ENCODE data around the gene CTNNA2.

The CTNNA2 gene

DNA sequence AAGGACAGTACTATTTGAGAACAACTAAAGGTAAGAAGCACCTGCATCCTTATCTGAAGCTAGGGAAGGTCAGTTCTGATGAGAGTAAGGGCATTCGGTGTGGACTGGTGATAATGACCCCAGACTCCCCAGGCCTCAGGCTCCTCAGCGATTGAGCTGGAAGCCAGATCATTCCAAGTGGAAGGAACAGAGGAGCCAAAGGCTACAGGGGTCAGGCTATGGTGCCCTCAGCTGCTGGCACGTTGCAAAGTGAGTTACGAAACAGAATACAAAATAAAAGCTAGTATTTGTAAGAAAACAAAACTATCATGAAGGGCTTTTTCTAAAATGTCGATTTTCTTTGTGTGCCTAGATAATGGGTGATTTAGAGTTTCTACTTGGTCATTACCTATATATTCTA lies 960.2 kb downstream of the CTNNA2 start:
- no peak for DNase-seq (ENCODE audit: low read depth, low spot score)

DNA sequence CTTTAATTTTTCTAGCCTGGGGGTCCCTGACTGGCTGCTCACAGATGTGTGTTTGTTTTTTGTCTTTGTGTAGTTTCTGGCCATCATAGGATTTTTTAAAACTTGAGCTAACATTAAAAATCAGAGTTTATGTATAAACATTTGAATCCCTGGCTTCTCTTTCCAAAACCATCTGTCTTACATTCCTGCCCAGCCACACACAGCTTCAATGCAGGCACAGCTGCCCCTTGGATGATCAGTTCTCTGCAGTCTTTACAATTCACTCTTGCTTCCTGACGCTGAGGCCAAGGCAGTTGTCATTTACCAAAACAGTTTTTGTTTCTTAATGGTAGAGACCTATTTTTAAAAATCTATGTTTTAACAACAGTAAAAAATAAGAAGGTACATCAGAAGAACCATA lies 960.9 kb downstream of the CTNNA2 start:
- no peak for DNase-seq (ENCODE audit: low read depth, low spot score)

DNA sequence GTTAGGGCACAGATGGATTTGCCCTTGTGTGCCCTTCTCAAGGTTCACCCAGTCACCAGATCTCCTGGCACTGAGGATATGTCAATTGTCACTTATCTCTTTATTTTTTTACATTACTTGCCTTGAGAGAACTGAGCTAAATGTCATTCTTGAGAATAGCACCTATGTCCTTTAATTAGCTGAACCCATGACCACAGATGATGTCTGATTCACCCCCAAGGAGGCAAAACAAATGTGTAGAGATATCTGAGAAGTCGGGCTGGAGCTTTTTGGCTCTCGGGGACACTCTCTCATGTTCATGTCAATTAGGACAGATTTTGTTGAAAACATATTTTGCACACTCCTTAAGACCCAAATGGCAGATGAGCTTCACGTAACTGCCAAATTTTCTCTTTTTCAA lies 963.1 kb downstream of the CTNNA2 start:
- DNase-seq (ENCODE audit: low read depth, low spot score) = no peak

DNA sequence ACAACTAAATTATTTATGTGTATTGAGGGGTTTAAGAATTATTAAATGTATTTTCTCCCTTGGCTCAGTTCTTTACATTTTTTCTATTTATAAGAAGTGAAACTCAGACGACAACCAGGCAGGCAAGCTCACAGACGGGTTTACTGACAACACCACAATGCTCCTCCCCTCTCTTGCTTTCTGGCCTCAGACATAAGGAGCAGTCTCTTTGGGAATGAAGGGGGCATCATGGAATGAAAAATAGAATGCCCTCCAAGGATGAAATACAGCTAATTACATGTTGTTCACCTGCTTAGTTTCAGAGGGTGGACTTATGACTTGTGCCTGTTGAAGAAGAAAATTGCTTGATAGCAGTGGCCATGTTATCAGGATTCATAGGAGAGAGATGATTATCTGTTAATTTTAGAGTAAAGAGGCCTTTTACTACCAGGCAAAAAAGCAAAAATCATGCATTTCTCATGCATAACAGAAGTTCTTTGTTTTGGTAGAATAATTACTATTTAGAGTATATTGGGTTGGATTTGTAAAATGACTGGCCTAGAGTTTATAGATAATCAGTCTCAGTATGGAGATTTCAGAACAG lies 963.8 kb downstream of the CTNNA2 start:
- no peak for DNase-seq (ENCODE audit: low read depth, low spot score)

DNA sequence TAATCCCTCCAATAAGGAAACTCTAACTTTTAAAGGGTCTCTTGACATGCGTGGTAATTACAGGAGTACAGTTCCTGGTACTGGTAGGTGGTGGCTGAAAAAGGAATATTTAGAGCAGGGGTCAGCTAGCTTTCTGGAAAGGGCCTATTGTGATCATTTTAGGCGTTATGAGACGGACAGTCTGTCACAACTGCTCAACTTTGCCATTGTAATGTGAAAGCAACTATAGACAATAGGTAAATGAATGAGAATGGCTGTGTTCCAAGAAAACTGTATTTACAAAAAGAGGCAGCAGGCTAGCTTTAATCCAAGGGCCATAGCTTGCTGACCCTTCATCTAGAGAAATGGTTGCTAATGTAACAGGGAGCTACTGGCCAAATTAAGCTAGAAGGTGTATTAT lies 969.4 kb downstream of the CTNNA2 start:
- no peak for DNase-seq (ENCODE audit: low read depth, low spot score)

DNA sequence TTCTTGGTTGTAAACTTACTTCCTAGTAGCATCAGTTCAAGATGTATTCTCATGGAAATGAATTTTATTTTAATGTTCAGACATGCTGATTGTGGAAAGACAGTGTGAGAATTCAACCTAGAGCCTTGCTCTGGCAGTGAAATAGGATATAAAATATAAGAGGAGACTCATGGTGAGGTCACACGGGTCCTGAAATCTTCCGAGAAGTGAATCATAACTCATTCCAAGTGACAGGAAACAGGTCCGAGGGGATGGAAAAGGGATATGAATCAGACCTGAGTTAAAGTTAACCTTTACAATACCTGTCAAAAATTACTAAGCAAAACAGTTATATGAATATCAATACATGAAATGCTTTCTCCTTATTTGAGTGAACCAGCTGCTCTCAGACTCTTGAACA lies 976.9 kb downstream of the CTNNA2 start:
- DNase-seq (ENCODE audit: low read depth, low spot score) = no peak

DNA sequence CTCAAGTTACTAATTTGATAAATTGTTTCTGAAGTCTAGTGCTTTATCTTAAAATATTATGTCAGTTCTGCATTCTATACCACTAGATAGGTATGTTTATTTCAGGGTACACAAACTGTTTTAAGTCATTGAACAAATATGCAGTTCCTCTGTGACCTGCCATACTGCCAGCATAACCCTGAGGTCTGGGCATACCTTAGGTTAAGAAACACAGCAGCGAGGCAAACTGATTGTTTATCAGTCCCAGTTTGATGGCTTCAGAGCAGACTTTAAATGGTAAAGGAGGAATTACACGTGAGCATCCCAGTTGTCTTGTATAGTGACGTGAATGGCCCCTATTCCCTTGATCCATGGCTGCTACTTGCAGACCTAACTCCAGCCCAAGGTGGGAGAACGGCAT lies 978.1 kb downstream of the CTNNA2 start:
- DNase-seq (ENCODE audit: low read depth, low spot score) = no peak

DNA sequence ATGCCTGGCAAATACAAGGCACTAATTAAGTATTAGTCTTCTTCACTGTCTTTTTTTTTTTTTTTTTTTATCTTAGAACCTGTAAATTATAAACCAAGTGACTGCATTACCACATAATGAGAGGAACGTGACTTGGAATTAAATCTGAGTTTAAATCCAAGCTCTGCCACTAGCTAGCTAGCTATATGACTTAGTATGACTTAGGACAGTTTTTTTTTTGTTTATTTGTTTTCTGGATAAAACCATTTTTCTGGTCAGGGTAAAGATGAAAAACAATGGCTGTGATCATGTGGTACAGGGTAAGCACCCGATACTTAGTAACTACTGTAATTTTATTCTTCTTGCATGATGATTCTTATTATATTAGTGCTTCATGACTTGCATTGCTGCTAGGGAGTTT lies 983.5 kb downstream of the CTNNA2 start:
- no peak for DNase-seq (ENCODE audit: low read depth, low spot score)

DNA sequence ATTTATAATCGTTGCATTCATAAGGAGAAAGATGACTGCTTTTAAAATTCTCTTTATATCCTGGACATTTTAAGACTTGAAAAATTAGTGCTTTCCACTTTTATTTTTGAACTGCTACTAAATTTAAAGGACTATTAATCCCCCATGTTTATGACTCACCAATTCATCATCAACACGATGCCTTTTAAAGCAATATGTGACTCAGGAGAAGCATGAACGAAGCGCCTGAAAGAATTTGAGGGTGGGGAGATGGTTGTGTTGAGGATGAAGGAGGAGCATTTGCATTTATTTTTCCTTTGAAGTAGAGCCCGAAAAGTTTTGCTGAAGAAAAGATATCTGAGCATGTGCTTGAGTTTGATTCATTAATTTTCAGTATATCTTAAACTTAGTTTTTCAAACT lies 983.9 kb downstream of the CTNNA2 start:
- no peak for DNase-seq (ENCODE audit: low read depth, low spot score)

DNA sequence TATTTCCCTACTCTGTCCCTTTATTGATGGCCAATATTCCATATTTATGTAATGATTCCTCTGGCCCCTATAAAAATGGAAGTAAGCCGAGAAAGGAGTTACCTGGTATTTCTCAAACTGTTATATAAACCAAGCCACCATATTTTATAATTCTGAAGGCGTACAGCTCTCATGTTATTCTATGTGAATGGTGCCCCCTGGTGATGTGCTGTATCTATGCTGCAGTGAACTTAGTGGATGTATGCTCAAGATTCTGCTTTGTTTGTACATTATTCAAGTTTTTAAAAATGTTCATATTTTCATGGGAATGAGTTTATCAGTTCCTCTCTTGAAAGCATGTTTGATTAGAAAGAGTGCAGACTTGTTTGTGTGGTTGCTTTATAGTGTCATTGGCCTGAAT lies 986.2 kb downstream of the CTNNA2 start:
- DNase-seq (ENCODE audit: low read depth, low spot score) = no peak

DNA sequence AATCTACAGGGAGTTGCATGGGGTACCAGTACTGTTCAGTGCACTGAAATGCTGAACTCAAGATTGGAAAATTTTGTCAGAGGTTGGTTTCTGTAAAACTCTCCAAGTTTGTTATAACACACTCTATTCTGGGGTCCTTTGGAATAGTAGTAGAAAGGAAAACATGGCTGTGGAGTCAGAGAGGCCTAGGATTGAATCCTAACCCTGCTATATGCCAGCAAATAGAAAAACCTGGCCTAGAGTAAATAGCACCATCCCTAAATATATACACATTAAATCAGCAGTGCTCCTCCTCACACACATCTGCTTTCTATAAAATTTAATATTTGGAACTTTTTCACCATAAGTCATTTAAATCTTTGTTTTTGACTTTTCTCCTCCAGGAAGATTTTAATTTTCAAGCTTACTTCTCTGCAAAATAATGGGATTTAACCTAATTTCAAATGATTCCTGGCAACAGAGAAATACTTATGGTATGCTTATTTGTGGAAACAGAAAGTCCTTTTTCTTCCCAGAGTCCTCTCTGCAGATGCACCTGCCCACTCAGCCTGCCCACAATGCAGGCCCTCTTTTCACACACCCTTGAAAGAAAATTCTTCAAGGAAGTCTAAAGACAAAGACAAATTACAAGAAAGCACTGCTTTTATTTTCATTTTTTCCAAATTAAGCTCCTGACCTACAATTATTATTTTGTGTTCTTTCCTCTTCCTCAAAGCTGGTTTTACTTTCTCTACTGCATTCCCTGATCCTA lies 989.2 kb downstream of the CTNNA2 start:
- DNase-seq (ENCODE audit: low read depth, low spot score) = no peak

DNA sequence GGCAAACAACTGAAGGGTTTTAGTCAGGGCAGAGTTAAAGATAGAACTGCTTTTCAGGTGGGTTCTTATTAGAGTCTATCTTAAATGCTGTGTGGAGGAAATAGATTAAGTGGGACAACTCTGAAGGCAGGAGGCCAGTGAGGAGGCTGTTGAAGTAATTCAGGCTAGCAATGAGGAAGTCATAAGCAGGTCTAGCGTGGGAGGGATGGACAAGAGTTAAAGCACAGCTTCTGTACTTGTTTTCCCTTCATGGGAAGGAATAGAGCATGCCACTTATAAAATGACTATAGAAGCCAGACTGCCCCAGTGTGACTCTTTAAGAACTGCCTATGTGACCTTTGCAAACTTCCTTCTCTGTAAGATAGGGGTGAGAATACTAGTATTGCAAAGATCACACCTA lies 993.7 kb downstream of the CTNNA2 start:
- no peak for DNase-seq (ENCODE audit: low read depth, low spot score)

DNA sequence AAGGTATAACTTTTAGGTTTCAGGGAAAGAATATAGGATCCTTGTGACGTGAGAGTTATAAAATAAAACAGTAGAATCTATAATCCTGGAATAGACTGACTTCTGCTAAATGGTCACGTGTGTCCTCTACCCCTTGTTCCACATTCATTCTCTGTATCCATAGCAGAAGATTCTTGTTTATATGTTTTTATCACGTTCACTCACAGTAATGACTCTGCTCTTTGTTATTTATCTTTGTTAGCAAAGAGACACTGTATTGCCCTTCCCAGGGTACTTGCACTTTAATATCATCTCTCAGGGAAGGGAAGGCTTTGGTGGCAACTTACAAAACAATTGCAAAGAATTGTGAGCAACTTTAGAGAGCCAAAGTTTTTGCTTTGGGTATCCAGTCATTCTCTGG lies 997.9 kb downstream of the CTNNA2 start:
- DNase-seq (ENCODE audit: low read depth, low spot score) = no peak

DNA sequence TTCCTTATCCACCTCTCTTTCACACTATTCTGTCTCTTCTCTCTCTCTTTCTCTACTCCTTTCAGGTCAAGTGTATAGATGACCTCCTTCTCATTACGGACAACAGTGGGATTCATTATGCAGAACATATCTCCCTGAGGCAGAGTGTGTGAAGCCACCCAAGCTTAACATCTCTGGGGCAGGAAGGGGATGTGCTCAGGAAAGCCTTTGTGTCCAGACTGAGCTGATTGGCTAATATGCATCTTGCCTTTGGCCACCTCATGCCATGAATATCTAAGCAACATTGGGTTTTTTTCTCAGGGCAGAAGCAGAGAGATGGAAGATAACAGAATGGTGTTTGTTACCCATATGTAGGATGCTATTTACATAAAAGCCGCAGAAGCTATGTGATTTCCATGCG lies 1003.1 kb downstream of the CTNNA2 start:
- no peak for DNase-seq (ENCODE audit: low read depth, low spot score)

DNA sequence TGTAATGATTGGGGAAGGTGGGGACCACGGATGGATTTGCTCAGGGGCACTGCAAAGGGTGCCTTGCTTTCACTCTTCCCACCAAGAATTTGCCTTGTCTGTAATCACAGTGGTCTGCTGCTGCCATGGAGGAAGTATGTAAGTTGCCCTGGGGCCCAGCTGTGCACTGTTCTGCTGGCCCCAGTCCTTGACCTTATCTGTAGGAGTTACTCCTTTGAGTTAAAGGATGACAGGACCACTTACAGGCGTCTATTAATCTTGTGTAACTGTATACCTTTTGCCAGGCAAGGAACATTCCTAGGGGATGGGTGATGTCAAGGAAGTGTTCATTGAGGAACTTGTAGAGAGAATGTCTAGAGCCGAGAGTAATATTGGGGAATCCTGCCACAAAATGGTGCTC lies 1004.5 kb downstream of the CTNNA2 start:
- no peak for DNase-seq (ENCODE audit: low read depth, low spot score)

DNA sequence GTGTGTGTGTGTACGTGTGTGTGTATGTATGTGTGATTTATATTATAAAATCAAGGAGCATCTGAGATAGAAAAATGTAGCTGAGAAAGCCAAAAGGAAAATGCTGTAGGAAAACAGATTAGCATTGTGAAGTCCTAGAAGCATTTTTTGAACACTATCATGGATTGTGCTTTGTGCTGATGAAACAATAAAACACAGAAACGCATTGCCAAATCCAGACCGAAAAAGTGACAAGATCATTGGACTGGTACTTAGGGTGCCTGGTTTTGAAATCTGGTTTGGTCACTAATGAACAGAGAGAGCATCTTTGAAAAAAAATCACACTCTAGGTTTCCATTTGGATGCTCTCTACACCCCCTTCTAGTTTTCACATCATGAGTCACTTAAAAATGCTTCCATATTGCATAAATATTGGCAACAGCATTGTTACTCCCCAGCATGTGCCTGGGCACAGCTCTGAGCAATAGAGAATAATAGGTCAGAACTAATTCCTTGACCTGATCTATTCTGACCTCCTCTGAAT lies 1006.3 kb downstream of the CTNNA2 start:
- DNase-seq (ENCODE audit: low read depth, low spot score) = no peak

DNA sequence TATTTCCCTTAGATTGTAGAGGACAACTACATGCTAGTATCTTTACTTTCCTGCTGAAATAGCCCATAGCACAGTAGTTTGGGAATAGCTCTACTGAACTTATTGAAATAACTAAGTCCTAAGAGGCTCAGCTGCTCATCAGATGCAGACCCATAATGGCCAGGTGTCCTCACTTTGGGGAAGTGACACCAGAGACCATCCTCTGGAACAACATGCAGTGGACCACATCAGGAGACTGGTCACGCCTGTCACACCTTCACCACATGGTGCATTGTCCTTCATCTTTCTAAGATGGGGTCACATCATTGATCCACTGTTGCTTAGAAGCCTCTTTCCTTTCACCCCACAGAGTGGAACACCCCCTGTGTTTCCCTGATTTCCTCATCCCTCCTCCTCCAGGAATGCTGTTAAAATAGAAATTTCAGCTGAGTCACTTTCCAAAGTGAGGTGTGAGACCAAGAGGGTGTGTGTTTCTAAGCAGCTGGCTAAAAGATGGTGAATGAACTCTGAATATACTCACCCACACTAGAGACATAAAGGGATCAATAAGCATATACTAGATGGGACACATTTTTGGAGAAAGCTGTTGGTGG lies 1006.9 kb downstream of the CTNNA2 start:
- DNase-seq (ENCODE audit: low read depth, low spot score) = no peak

DNA sequence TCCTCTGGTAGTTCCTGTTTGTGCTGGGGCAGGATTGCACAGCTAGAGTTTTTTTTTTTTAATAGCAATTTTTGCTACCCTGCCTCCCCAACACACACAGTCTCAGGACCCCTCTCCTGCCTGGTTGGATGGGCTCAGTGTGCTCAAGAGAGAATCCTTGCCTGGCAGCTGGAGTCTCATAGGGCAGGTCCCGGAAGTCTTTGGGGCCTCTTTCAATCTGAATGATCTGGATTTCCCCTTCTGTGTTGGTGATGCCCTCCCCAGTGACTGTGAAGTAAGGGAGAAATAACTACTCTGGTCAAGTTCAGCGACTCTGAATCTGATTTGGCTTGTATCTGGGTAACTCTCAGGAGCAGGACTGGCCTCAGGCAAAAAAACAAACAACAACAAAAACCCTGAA lies 1012.3 kb downstream of the CTNNA2 start:
- DNase-seq (ENCODE audit: low read depth, low spot score) = no peak

DNA sequence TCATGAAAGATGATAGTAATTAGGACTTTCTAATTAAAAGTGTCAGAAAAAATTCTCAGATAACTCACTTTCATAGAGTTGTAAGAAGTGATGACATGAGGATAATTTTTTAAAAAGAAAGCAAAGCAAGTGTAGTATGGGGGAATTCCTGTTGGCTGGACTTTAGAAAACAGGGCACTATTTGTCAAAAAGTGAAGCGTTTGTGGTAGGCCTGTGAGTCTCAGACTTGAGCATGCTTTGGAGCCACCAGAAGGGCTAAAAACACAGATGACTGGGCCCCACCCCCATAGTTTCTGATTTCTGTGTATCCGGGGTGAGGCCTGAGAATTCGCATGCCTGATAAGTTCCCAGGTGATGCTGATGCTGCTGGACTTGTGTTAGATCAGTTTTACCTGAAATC lies 1014.3 kb downstream of the CTNNA2 start:
- DNase-seq (ENCODE audit: low read depth, low spot score) = no peak

DNA sequence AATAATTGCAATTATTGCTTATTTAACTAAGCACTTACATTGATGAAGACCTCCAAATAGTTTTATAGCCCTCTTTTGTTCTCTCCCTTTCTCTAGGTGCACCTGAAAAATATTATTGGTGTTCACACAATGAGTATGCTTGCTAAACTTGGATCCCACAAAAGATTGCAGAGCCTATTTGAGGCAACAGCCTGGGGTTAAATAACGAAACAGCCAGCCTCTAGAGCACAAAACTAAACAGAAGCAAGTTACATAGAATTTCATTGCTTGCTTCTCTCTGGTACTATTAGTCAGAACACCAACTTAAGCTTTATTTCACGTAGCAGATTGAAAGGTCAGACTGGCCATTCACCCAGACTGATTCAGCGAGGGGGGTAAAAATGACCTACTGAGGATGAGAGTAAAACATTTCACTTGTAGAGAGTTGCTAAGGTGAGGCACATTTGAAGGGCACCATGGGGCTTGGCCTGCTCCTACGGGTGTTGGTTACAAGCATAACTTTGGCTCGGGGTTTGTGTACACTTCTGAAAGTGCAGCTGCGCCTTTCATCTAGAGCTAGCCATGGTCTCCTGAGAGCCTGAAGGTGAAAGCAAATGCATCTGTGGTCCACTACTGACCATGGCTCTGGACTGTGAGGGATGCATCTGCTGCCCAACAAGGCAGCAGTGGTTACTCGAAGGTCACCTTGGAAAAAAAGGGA lies 1016.8 kb downstream of the CTNNA2 start:
- DNase-seq (ENCODE audit: low read depth, low spot score) = no peak

DNA sequence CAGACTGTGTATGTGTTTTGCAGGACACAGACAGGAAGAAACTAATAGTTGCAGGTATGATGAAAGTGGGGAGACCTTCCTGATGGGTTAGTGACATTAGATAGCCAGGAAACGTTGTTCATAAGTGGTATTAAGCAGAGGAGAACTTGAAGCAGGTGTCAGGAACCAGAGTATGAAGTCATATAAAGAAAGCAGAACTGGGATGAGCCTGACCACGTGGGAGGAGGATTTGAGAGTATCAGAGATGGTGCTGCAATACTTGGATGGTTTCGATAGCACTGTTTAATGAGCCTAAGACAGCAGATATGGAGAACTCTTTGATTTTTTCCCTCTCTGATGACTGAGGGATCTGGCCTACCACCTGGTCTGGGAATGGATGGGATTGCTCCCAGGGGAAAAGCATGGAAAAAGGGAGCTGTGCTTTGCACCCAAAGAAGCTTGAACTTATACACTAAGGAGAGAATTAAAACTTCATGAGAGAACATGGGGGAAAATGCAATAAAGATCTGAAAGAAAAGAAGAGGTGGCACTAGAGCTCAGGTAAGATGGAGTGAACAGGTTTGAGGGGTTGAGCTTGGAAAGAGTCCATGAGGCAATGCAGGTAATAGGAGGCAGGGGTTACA lies 1017.7 kb downstream of the CTNNA2 start:
- no peak for DNase-seq (ENCODE audit: low read depth, low spot score)

DNA sequence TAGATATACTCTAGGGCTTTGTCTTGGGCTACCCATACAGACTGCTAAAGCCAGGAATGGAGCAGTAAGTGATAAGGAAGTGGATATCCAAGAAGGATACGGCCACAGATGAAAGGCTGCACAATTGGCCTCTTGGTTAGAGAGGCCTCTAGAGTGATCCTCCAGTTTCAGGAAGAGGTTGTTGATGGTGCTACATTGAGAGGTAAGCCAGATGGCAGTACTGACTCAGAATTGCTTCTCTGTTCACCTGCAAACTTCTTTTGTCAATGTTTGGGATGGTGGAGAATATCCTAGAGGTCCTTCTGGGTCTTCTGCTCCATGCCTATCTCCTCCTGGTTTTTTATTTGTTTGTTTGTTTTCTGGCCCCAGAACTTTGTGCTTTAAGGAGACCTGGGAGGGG lies 1018.5 kb downstream of the CTNNA2 start:
- no peak for DNase-seq (ENCODE audit: low read depth, low spot score)
